HT1080 (cell line): ENCODE measurements around the gene HS6ST2. TPM values are rescaled to one million over a fixed set of nuclear protein-coding genes. Genes with fewer than 3 reads are reported as not detected.

ENCODE experiments used
- DNase-seq: peaks from one replicate; pipeline ENCODE4 v3.0.0-alpha.2; 2015; ENCODE audit warnings: low read depth
- total RNA-seq: library from RNA; depleted of rRNA; stranded (reverse); fragments of >200 nt; shearing (Covaris generic); gene quantifications from 2 replicates; pipeline ENCODE4 v1.2.3, GENCODE V29; 2014

Gene HS6ST2
- total RNA-seq, 1 experiment from 2014 or later, result 0.71 TPM

DNA sequence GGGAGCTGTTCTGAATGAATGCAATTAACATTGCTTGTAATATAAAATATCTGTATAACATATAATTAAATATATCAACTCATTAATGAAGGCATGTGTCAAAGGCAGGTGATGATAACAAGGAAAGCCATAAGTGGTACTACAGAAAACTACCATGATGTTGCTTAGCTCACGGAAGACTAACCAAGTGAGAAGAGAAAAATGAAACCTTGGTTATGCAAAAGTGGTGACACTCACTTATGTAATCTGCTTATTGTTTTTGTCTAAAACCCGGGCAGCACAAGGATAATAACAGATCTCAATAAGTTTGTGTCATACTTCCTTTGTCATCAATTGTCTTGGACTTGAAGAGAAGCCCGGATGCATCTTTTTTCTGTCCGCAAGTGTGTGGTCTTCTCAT is 156.4 kb downstream of the HS6ST2 start:
- DNase-seq, result no peak

DNA sequence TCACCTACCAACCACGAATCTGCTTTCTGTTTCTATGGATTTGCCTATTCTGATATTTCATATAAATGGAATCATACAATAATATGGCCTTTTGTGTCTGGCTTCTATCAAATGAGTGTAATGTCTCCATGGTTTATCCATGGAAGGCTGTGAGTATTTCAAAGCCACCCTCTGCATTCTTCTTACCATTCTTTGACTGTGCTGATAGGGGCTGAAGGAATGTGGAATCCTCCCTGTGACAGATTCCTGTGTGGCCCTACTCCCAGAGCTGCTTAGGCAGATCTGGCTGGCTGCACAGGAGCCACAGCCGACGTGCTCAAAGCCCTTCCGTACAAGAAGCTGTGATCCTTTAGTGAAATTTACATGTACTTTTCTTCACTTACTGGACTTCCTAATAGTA is 163.2 kb downstream of the HS6ST2 start:
- DNase-seq, result no peak

DNA sequence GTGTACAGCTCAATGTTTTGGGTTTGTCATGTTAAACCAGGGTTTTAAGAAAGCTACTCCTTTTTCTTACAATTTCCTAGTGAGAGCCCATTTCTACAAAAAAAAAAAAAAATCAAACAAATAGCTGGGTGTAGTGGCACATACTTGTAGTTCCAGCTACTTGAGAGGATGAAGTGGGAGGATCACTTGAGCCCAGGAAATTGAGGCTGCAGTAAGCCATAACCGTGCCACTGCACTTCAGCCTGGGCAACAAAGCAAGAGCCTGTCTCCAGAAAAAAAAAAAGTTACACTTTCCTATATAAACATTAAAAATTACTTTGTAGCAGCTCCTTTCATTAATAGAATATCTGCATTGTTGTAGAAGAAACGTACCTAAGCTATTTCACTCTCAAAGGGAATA is 166.7 kb downstream of the HS6ST2 start:
- DNase-seq, result no peak

DNA sequence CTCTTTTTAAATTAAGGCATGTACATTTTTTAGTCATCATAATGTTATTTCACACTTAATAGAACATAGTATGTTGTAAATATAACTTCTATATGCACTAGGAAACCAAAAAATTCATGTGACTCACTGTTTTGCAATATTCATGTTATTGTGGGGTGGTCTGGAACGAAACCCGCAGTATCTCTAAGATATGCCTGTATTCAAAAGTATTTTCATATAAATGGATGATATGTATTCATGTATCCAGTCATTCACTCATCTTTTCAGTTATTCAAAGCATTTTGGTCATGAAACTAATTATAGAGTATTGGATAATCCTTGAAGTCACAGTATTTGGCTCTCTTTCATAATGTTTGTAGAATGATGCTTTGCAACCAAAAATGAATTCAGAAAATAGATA is 168.1 kb downstream of the HS6ST2 start:
- DNase-seq, result no peak

DNA sequence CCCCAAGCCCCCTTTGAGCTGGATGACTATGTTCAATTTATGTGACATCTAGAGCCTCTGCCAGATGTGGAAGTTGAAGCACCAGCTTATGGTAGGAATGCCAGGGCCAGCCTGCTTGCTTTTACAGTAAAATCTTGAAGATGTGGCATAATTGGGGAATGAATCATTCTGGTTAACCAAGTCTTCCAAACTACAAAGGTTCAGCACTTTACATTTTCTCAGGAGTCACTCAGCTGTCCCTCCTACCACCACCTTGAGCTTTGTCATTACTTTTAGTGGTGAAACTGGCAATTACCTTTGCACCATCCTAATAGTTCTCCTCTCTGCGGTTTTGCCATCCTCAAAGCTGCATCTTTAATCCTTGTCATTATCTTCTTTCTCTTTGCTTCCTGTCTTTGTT is 172.2 kb downstream of the HS6ST2 start:
- DNase-seq, result peak; percentile 71

DNA sequence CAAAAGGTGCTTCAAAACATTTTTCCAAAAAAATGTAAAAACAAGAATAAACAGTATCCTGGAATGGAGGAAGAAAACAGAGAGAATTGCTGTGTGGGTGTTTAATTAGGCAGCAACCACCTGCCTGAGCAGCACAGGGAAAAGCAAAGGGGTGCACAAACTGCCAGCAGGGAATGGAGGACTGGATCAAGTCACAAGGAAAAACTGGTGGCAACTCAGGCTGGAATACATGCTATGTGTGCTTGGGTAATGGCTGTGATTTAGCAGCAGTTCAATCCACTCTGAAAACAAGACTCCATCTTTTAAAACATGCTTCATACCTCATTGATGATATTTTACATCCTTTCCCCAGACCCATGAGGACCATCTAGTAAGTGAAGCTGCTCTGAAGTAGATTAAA is 179.5 kb downstream of the HS6ST2 start:
- DNase-seq, result no peak

DNA sequence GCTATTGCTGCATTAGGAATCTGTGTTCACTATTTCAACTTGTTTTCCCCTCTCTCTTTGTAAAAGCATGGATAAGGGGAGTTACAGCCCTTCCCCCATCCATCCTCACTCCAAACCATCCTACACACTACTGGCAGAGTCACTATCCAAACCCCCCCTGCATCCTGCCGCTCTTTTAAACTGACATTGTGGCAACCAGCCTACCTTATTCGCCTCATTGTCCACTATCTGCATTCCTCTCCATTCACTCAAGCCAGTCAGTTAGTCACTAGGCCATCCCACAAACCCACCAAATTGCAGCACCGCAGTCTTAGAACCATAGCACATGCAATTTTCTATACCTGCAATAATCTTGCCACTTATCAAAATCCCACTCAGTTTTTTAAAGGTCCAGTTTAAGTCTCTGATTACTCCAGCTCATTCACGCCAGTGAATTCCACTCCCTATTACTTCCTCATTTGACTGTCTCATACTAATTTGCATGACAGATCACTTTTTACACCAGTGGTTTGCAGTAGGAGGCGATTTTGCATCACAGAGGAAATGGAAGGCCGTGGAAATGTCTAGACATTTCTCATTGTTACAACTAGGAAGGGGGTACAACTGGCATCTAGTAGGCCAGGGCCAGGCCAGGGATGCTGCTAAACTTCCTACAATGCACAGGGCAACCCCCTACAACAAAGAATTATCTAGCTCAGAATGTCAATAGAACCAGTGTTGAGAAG is 181.8 kb downstream of the HS6ST2 start:
- no peak for DNase-seq

DNA sequence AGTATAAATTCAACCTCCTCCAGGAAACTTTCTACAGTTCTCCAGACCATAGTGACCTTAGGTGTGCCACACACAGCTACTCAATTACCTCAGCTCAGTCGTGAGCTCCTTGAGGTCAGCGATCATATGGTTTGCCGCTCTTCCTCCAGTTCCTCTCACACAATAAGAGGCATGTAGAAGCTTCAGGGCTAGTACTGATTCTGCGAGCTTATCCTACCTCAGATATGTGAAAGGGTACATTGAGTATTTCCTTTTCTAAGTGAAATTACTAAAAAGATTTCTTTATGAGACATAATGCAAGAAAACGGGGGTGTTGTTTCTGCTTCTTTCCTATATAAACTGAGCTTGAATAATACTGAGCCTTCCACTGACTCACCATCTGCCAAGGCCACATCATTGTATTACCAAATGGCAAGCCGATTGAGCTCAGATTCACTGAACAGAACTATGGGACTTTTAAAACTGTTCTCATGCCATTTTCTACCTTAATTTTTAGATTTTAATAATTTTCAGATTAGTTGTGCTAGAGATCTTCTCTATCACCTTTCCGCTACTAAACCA is 183.1 kb downstream of the HS6ST2 start:
- no peak for DNase-seq

DNA sequence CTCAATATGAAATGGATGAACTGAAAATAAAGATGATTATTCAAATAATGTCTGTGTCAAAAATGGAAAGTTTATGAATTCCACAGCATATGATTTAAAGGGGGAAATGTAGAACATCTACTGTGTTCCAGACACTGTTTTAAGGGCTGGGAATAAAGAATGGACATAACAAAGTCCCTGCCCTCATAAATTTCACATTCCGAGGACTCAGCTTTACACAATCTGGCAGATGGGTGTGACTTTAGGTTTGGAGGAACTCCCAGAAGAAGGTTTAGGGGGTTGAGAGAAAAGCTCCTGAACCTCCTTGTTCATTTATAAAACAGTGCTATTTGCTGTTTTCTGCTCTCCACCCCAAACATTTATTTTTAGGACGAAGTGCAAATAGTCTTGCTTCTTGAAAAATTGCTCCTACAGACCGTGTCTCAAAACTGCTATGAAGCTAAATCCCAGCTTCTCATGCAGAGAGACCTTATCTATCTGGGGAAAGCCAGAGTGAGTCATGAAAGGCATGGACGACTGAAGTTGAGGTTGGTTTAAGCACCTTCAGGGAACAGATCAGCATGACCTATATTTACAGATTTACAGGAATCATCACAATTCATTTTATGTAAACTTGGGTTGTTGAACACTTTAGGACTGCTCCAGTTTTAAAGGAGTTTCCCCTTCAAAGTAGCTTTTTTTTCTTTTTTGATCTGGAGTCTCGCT is 184.3 kb downstream of the HS6ST2 start:
- DNase-seq, result no peak

DNA sequence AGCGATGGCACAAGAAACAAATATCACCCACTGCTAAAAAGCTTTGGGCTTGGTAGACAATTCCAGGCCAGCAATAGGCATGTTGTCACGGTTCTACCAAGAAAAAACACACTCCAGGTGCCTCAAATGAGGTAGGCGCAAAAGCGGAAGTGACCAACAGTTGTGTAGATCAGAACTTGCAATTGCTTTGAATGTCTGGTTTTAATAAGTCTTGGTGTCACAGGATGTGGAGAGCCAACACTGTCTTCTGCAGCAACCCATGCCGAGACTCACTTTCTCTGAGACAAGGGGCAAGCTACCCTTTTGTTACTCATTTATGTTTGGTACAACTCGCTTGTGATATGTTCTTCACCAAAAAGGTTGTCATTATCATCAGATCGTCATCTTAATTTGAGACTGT is 188.8 kb downstream of the HS6ST2 start:
- DNase-seq, result no peak

DNA sequence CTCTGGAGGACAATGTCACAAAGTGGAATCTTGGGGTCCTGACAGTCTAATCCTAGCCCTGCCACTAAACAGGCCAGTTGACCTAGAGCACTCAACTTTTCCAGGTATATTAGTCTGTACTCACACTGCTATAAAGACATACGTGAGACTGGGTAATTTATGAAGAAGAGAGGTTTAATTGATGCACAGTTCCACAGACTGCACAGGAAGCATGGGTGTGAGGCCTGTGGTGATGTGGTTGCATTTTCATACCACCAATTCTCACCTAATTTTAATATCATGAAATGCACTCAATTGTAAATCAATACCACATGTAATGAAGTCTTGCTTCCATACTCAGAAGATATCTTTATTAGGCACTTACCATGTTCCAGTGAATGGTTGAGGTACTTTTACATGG is 192.0 kb downstream of the HS6ST2 start:
- DNase-seq, result no peak

DNA sequence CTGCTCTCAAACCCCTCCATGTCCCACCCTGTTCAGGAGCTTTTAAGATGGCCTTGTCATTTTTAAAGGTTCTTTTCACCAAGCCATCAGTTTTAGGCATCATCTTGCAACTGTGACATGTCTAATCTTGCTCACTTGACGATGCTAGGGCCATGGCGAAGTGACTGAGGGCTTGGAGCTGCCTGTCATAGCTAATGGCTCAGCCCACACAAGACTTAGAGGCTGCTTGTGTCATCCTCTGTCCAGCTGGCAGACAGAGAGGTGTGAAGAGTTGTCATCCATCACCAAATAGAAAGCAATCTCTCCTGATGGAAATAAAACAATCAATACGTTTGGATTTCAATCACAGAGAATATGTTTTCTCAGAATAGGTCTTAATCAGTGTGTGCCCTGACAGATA is 194.9 kb downstream of the HS6ST2 start:
- no peak for DNase-seq

DNA sequence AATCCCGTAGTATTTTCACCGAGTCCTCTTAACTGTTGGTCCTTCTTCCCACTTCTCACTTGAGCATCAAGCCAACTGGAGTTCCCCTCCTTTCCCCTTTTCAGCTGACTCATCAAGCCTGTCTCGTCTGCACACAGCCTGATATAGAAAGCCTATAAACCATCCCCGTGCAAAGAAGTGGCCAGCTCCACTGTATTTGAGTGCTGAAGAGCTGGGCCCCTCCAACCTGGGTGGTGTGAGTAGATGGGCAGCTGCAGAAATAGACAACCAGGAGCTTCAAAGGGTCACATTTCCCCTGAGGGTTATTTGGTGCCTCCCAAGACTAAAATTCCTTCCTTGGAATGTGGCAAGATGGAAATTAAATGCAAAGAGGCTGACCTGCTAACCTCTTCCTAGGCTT is 199.7 kb downstream of the HS6ST2 start:
- no peak for DNase-seq

DNA sequence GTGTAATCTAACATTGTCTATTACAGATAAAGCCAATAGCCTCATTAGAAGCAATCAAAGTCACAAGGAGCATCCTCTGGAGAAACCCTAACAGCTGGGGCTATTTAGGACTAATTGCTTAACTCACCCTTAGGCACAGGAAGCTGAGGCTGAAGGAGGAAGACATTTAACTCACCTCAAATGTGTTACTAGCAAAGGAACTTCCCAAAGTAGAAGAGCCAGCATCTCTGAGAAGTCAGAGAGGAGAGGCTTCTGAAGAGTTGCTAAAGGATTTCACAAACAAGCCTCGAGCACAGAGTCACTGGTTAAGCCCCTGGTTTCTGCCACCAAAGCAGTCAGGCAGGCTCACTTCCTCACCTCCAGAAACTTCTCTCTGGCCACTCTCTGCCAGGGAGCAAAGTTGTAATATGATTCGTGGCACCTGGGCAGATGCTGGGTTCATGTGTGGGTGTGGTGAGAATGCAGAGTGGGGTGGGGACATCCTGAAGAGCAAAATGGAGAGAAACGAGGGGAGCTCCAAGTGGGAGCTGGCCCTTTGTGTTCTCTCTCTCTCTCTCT is 201.3 kb downstream of the HS6ST2 start:
- no peak for DNase-seq

DNA sequence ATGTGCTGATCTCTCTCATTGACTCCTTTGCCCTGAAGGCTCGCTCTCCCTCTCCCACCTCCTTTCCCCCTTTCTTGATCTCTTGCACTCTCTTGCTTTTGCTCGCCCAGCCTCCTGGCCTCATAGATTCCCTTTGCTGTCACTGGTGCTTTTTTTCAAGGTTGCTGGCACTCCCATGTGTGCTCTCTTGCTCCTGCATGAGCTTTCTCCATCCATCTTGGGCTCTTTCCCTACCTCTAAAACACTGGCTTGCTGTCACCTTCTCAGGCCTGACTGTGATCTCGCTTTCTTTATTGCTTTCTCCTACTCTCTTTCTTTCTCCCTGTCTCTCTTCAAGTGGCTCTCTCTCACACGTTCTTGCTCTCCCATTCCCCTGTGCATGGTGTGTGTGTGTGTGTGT is 202.0 kb downstream of the HS6ST2 start:
- DNase-seq, result no peak

DNA sequence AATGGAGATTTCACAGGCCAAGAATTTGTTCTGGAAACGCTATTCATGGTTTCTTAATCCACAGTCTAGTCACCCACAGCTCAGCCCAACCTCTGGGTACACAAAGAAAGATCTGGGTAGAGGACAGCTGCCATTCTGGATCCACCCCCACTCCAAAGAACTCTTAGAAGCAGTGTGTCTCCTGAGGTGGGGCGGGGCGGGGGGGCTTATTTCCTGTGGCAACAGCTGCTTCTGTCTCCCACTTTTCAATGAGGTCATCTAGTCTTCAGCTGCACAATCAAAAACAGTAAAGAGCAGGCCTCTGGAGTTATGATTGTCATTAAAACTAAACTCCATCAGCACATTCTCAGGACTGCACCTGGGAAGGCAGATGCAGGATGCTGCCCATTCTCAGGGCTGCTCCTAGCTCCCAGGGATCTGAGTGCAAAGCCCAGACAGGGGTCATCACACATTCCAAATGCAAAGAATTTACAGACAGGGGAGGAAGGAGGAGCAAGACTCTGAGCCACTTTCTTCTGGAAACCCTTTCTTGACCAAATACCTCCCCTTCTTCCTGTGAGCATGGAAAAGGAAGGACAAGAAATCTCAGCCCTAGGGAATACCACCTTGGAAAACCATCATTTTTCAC is 207.3 kb downstream of the HS6ST2 start:
- no peak for DNase-seq

DNA sequence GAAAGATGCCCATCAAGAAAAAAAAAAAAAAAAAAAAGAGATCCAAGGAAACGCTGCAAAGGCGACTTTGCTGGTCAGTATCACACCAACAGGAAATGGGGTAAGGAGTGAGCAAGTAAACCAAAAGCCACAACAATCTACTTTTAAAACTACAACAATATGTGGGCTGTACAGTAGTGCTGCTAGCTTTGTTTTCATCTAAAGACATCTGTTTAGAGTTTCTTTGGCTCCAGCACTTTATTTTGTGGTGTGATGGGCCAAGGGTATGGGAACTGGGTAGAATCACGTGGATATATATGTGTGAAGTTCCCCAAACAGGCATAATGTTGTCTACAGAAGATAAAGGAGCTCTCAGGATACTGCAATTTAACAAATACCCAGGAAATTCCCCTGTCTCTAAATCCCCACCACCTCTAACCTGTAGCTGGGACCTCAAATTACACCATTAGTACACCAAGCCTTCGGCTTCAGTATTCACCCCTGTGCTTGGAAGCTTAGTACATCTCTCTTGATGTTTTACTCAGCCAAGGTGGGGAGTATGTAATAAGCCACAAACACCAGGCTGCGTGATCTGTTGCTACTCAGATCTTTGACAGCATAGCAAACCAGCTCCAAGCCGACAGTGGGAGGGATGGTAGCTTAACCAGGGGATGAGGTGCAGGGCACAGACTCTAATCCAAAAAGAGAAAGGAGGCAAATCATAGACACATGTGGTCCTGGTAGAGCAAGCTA is 207.9 kb downstream of the HS6ST2 start:
- DNase-seq, result peak; percentile 58

DNA sequence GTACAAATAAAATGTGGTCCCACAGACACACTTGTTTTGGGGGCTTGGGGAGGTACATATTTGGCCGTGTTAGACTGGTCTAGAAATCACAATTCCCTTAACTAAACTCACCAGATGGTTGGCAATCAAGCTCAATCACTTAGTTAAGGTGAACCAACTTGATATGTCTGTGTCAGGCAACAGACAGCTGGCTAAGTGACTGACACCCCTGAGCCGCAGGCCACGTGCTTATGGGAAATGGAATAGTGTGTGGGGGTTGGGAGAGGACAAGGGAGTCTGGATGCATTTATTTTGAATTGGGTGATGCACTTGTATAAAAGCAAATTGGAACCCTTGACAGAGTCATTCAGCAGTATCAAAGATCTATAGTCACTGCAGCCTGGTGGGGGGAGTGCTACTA is 209.0 kb downstream of the HS6ST2 start:
- no peak for DNase-seq

DNA sequence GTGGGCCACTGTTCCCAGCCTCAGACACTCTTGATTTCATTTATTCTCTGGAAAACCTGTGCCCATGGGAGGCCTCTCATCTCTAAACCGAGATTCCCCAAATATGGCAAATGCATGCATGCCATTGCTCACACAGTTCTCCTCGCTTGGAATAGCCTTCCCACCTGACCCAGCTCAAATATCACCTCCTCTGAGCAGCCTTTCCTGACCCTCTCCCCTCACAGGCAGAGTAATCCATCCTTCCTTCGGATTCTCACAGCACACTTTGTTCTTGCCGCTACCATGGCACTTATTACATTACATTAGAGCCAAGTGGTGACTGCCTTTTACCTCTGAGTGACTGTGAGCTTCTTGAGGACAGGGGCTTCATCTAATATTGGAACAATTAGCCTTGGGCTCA is 209.5 kb downstream of the HS6ST2 start:
- no peak for DNase-seq

DNA sequence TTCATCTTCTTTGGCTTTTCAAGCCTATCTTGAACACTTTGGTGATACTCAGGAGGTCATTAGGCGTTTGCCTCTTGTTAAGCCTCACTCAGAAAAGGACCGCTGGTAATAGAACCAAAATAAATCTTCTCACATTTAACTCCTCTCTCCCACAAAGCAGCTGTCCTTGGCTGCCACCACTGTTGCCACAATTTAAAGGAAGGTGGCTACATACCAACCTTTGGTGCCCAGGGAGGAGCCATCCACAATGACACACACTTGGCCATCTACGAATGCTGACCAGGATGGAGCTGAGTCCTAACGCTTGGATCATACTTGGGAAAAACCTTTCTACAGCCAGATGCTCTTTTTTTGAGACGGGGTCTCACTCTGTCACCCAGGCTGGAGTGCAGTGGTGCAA is 210.2 kb downstream of the HS6ST2 start:
- DNase-seq, result no peak

DNA sequence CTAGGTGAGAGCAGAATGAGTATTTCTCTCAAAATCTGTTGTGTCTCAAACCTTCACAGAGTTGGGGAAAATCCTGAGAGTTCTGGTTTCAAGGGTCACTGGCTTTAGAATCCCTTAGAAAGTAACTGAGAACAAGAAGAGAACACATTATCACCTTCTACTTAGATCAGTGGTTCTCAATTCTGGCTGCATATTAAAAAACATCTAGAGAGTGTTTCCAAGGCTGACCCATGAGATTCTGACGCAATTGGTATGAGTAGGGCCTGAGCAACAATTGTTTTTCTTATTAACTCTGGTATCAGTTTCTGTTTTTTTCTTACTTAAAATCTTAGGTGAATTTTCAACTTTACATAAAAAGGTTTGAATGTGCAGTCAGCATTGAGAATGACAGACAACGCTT is 212.8 kb downstream of the HS6ST2 start:
- DNase-seq, result no peak
